Measurements from ENCODE around the gene ECM2. TPM values are rescaled to one million over a fixed set of nuclear protein-coding genes. Genes with fewer than 3 reads are reported as not detected.
"Not testable (repeated sequence)": the region's sequence is repeated elsewhere in the genome, so short reads cannot be mapped to it uniquely, and the experiment has no call there.

The ECM2 gene
- total RNA-seq: not detected
- not detected for polyA plus RNA-seq

GRCh38 chr9:92535940-92536850 lies at the start of gene ECM2:
Gene ECM2 (minus strand): TSS chr9:92535990. CDS start chr9:92522866, 13,124 bp downstream.
- no peak within 1 kb of the TSS for H3K27ac ChIP-seq (ENCODE audit: insufficient read depth, low read length, poor library complexity, severe bottlenecking)
- no peak for DNase-seq
- H3K27ac Mint-ChIP-seq: no peak within 1 kb of the TSS
- H3K4me1 ChIP-seq (ENCODE audit: control insufficient read depth, insufficient read depth, low read length, poor library complexity, severe bottlenecking): no peaks in the 10 kb centered on the region
- H3K9me3 Mint-ChIP-seq: peaks cover 0 to 5% (median 1%) of the 10 kb centered on the region in 7 donors
- no peak for ATAC-seq (ENCODE audit: low read depth in 2 of 2)
- peaks cover 2 to 11% (median 4%) of the 10 kb centered on the region in 4 donors for H3K4me1 Mint-ChIP-seq
- H3K27me3 ChIP-seq (ENCODE audit: control insufficient read depth, insufficient read depth, low read length): no peaks in the 10 kb centered on the region
- no peaks in the 10 kb centered on the region for H3K36me3 ChIP-seq (ENCODE audit: control insufficient read depth, insufficient read depth, low read length)
- no peak within 1 kb of the TSS for H3K4me3 Mint-ChIP-seq
- H3K9me3 ChIP-seq (ENCODE audit: control insufficient read depth in 2 of 2, low read length in 2 of 2): no peaks in the 10 kb centered on the region
- H3K36me3 Mint-ChIP-seq: no peaks in the 10 kb centered on the region
- H3K27me3 Mint-ChIP-seq: peaks cover 4% of the 10 kb centered on the region
- no peak within 1 kb of the TSS for H3K4me3 ChIP-seq (ENCODE audit: low read depth, low read length)

GRCh38 chr9:92576175-92576574 lies 40.4 kb upstream of the ECM2 start:
- H3K36me3 ChIP-seq (ENCODE audit: control insufficient read depth, insufficient read depth, low read length): no peaks in the 10 kb centered on the region
- DNase-seq (no peak), ATAC-seq (ENCODE audit: low read depth in 2 of 2) (no peak)
- Mint-ChIP-seq H3K27ac (no peak overlapping the region), H3K4me3 (no peak overlapping the region), H3K27me3 (no peaks in the 10 kb centered on the region), H3K9me3 (peaks cover 0 to 10% (median 4%) of the 10 kb centered on the region in 7 donors), H3K4me1 (no peaks in the 10 kb centered on the region), H3K36me3 (no peaks in the 10 kb centered on the region)
- H3K27me3 ChIP-seq (ENCODE audit: control insufficient read depth, insufficient read depth, low read length): no peaks in the 10 kb centered on the region
- no peak overlapping the region for H3K27ac ChIP-seq (ENCODE audit: insufficient read depth, low read length, poor library complexity, severe bottlenecking)
- H3K4me1 ChIP-seq (ENCODE audit: control insufficient read depth, insufficient read depth, low read length, poor library complexity, severe bottlenecking): no peaks in the 10 kb centered on the region
- no peaks in the 10 kb centered on the region for H3K9me3 ChIP-seq (ENCODE audit: control insufficient read depth in 2 of 2, low read length in 2 of 2)
- no peak overlapping the region for H3K4me3 ChIP-seq (ENCODE audit: low read depth, low read length)

- not testable (repeated sequence) for H3K27ac ChIP-seq (ENCODE audit: insufficient read depth, low read length, poor library complexity, severe bottlenecking); ATAC-seq (ENCODE audit: low read depth in 2 of 2); H3K4me3 ChIP-seq (ENCODE audit: low read depth, low read length); H3K4me1 ChIP-seq (ENCODE audit: control insufficient read depth, insufficient read depth, low read length, poor library complexity, severe bottlenecking); H3K27ac Mint-ChIP-seq; H3K9me3 ChIP-seq (ENCODE audit: control insufficient read depth in 2 of 2, low read length in 2 of 2); DNase-seq; H3K27me3 ChIP-seq (ENCODE audit: control insufficient read depth, insufficient read depth, low read length); H3K4me3 Mint-ChIP-seq; H3K4me1 Mint-ChIP-seq; H3K36me3 Mint-ChIP-seq; H3K27me3 Mint-ChIP-seq; H3K36me3 ChIP-seq (ENCODE audit: control insufficient read depth, insufficient read depth, low read length)
- H3K9me3 Mint-ChIP-seq: peaks cover 0 to 18% (median 4%) of the 10 kb centered on the region in 7 donors
Observed at GRCh38 chr9:92573612-92574011, 37.8 kb upstream of the ECM2 start.

- not testable (repeated sequence) for H3K4me1 Mint-ChIP-seq; H3K27ac ChIP-seq (ENCODE audit: insufficient read depth, low read length, poor library complexity, severe bottlenecking); H3K36me3 Mint-ChIP-seq; H3K4me3 ChIP-seq (ENCODE audit: low read depth, low read length); H3K4me3 Mint-ChIP-seq; H3K4me1 ChIP-seq (ENCODE audit: control insufficient read depth, insufficient read depth, low read length, poor library complexity, severe bottlenecking); DNase-seq; ATAC-seq (ENCODE audit: low read depth in 2 of 2); H3K27ac Mint-ChIP-seq; H3K9me3 ChIP-seq (ENCODE audit: control insufficient read depth in 2 of 2, low read length in 2 of 2); H3K27me3 Mint-ChIP-seq; H3K27me3 ChIP-seq (ENCODE audit: control insufficient read depth, insufficient read depth, low read length); H3K36me3 ChIP-seq (ENCODE audit: control insufficient read depth, insufficient read depth, low read length)
- H3K9me3 Mint-ChIP-seq: peaks cover 0 to 20% (median 5%) of the 10 kb centered on the region in 7 donors
Observed at GRCh38 chr9:92571871-92572270, 36.1 kb upstream of the ECM2 start.

- peaks cover 0 to 17% (median 4%) of the 10 kb centered on the region in 7 donors for H3K9me3 Mint-ChIP-seq
- no peaks in the 10 kb centered on the region for H3K27me3 ChIP-seq (ENCODE audit: control insufficient read depth, insufficient read depth, low read length)
- no peaks in the 10 kb centered on the region for H3K36me3 ChIP-seq (ENCODE audit: control insufficient read depth, insufficient read depth, low read length)
- no peaks in the 10 kb centered on the region for H3K27me3 Mint-ChIP-seq
- peaks cover 8% of the 10 kb centered on the region for H3K36me3 Mint-ChIP-seq
- ATAC-seq (ENCODE audit: low read depth in 2 of 2) (no peak), DNase-seq (no peak)
- H3K27ac Mint-ChIP-seq: no peak overlapping the region
- no peak overlapping the region for H3K27ac ChIP-seq (ENCODE audit: insufficient read depth, low read length, poor library complexity, severe bottlenecking)
- no peaks in the 10 kb centered on the region for H3K4me1 Mint-ChIP-seq
- H3K4me3 ChIP-seq (ENCODE audit: low read depth, low read length): no peak overlapping the region
- no peak overlapping the region for H3K4me3 Mint-ChIP-seq
- H3K9me3 ChIP-seq (ENCODE audit: control insufficient read depth in 2 of 2, low read length in 2 of 2): peaks cover 2 to 7% of the 10 kb centered on the region in 2 experiments
- no peaks in the 10 kb centered on the region for H3K4me1 ChIP-seq (ENCODE audit: control insufficient read depth, insufficient read depth, low read length, poor library complexity, severe bottlenecking)
Observed at GRCh38 chr9:92564982-92565381, 29.2 kb upstream of the ECM2 start.

- Mint-ChIP-seq H3K4me1 (no peaks in the 10 kb centered on the region), H3K27me3 (no peaks in the 10 kb centered on the region), H3K36me3 (peaks cover 8% of the 10 kb centered on the region), H3K9me3 (peaks cover 0 to 16% (median 4%) of the 10 kb centered on the region in 7 donors), H3K4me3 (no peak overlapping the region), H3K27ac (no peak overlapping the region)
- no peak for DNase-seq
- peaks cover 2 to 7% of the 10 kb centered on the region in 2 experiments for H3K9me3 ChIP-seq (ENCODE audit: control insufficient read depth in 2 of 2, low read length in 2 of 2)
- H3K4me3 ChIP-seq (ENCODE audit: low read depth, low read length): no peak overlapping the region
- no peaks in the 10 kb centered on the region for H3K27me3 ChIP-seq (ENCODE audit: control insufficient read depth, insufficient read depth, low read length)
- H3K27ac ChIP-seq (ENCODE audit: insufficient read depth, low read length, poor library complexity, severe bottlenecking): no peak overlapping the region
- no peaks in the 10 kb centered on the region for H3K4me1 ChIP-seq (ENCODE audit: control insufficient read depth, insufficient read depth, low read length, poor library complexity, severe bottlenecking)
- ATAC-seq (ENCODE audit: low read depth in 2 of 2): no peak
- no peaks in the 10 kb centered on the region for H3K36me3 ChIP-seq (ENCODE audit: control insufficient read depth, insufficient read depth, low read length)
Observed at GRCh38 chr9:92564504-92564903, 28.7 kb upstream of the ECM2 start.

GRCh38 chr9:92563116-92564100 lies 27.6 kb upstream of the ECM2 start:
- peaks cover 2 to 7% of the 10 kb centered on the region in 2 experiments for H3K9me3 ChIP-seq (ENCODE audit: control insufficient read depth in 2 of 2, low read length in 2 of 2)
- Mint-ChIP-seq H3K36me3 (peaks cover 8% of the 10 kb centered on the region), H3K27me3 (no peaks in the 10 kb centered on the region), H3K9me3 (peaks cover 0 to 10% (median 2%) of the 10 kb centered on the region in 7 donors), H3K27ac (no peak overlapping the region), H3K4me3 (no peak overlapping the region), H3K4me1 (no peaks in the 10 kb centered on the region)
- no peak overlapping the region for H3K27ac ChIP-seq (ENCODE audit: insufficient read depth, low read length, poor library complexity, severe bottlenecking)
- H3K27me3 ChIP-seq (ENCODE audit: control insufficient read depth, insufficient read depth, low read length): no peaks in the 10 kb centered on the region
- no peak for ATAC-seq (ENCODE audit: low read depth in 2 of 2)
- no peak overlapping the region for H3K4me3 ChIP-seq (ENCODE audit: low read depth, low read length)
- H3K4me1 ChIP-seq (ENCODE audit: control insufficient read depth, insufficient read depth, low read length, poor library complexity, severe bottlenecking): no peaks in the 10 kb centered on the region
- DNase-seq: no peak
- no peaks in the 10 kb centered on the region for H3K36me3 ChIP-seq (ENCODE audit: control insufficient read depth, insufficient read depth, low read length)

Measured in CD4-positive, CD25-positive, alpha-beta regulatory T cell (primary cell).